ENCODE data around the gene PHF2.

DNA sequence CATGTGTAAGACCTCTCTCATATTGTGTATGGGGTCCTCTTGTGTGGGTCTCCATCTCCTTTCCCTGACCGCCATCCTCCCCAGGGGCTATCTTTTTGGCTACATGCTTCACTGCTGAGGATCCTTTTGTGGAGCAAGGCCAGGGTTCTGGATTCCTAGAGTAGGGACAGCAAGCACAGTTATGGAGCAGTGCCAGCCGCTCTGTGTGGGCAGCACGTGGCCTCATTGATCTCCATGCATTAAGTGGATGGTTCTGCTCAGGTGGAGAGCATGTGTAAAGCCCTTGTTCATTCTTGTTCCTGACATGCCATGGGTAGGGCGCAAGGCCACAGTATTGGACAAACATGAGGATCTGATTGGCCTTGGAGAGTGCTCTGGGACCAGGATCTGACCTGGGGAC lies 8.9 kb downstream of the PHF2 start:
- TF ChIP-seq, protein P1, sequence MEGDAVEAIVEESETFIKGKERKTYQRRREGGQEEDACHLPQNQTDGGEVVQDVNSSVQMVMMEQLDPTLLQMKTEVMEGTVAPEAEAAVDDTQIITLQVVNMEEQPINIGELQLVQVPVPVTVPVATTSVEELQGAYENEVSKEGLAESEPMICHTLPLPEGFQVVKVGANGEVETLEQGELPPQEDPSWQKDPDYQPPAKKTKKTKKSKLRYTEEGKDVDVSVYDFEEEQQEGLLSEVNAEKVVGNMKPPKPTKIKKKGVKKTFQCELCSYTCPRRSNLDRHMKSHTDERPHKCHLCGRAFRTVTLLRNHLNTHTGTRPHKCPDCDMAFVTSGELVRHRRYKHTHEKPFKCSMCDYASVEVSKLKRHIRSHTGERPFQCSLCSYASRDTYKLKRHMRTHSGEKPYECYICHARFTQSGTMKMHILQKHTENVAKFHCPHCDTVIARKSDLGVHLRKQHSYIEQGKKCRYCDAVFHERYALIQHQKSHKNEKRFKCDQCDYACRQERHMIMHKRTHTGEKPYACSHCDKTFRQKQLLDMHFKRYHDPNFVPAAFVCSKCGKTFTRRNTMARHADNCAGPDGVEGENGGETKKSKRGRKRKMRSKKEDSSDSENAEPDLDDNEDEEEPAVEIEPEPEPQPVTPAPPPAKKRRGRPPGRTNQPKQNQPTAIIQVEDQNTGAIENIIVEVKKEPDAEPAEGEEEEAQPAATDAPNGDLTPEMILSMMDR (IDR thresholded peaks at IDR 0.05; ENCODE audit: low read depth, low read length), result no peak
- no peak for TF ChIP-seq EZH2phosphoT487 (IDR thresholded peaks at IDR 0.05; ENCODE audit: low read depth)

Data from OCI-LY3 (cell line).